ENCODE data around the gene TIE1. TPM values are rescaled to one million over a fixed set of nuclear protein-coding genes. Genes with fewer than 3 reads are reported as not detected.

Gene TIE1
- total and polyA plus RNA-seq, 2 donors (not counting 3 experiments of a cell fraction or from before 2014, with no cell fraction given) = 531 to 620 TPM

DNA sequence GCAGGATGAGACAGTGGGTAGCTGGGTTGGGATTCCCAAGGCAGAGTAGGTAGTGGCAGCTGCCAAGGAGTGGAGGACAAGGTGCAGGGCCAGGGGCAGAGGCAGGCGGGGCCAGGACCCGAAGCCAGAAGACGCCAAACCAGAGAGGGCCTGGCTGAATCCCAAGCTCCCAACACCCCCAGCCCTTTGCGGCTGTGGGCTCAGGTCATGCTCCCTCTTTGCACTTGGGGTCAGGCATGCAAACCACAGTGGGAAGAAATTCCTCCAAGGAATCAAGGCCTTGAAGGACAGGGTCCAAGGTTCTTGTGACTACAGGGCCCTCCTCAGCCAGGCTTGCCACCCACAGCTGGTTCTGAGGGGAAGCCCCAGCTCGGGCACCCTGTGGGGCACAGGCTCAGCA, 21.6 kb upstream of the TIE1 start:
- Histone ChIP-seq H3K9me1 (replicated peaks; ENCODE audit: control insufficient read depth, extremely low read depth, insufficient read depth, low read length) (no peaks in the 10 kb centered on the region), H4K20me1 (replicated peaks; ENCODE audit: control insufficient read depth, extremely low read depth, insufficient read depth, low read length) (no peaks in the 10 kb centered on the region), H3K36me3 (ENCODE audit: control insufficient read depth in 2 of 2, extremely low read depth in 1 of 2, insufficient read depth in 2 of 2, low read length in 2 of 2) (no peaks in the 10 kb centered on the region), H3K27ac (ENCODE audit: insufficient read depth, low read depth, low read length) (no peak overlapping the region), H3K27me3 (ENCODE audit: control insufficient read depth in 2 of 2, insufficient read depth in 2 of 2, low read length in 2 of 2) (no peaks in the 10 kb centered on the region), H2AFZ (ENCODE audit: low read depth, low read length) (no peak overlapping the region), H3K4me2 (ENCODE audit: insufficient read depth, low read length) (no peak overlapping the region), H3K4me1 (ENCODE audit: control insufficient read depth, extremely low read depth, insufficient read depth, low read length) (peaks cover under 1% of the 10 kb centered on the region), H3K9ac (replicated peaks; ENCODE audit: extremely low read depth, insufficient read depth, low read length) (no peak overlapping the region), H3K9me3 (replicated peaks; ENCODE audit: control insufficient read depth, insufficient read depth, low read length) (no peaks in the 10 kb centered on the region), H3K79me2 (ENCODE audit: control insufficient read depth, insufficient read depth, low read length) (no peaks in the 10 kb centered on the region), H3K4me3 (replicated peaks in 1 of 3; ENCODE audit: insufficient read depth in 1 of 3, low read depth in 1 of 3, low read length in 3 of 3) (no peak overlapping the region)
- no TSS peak for BruUV-seq (replicated peaks)
- TF ChIP-seq EZH2 (IDR thresholded peaks at IDR 0.05; ENCODE audit: borderline replicate concordance, low read depth, low read length, severe bottlenecking) (no peak), FOS (IDR thresholded peaks at IDR 0.05; ENCODE audit: borderline replicate concordance, insufficient read depth, low read length) (no peak)
- POLR2A ChIA-PET = no interaction called here
- dilution Hi-C loops (cut with MboI; ENCODE audit: extremely low pct_ligation_motif_present, low sequenced_read_pairs) (no loop called here), intact Hi-C loops (cut with micrococcal nuclease) (no loop called here)
- FAIRE-seq = no peak
- CTCF ChIA-PET = interaction anchor here (1.2 kb wide), 1 partner anchor 9 kb away, joined by 3 read pairs; no protein-coding TSS in a partner anchor
- no peak for DNase-seq (ENCODE audit: low read depth, low spot score)

DNA sequence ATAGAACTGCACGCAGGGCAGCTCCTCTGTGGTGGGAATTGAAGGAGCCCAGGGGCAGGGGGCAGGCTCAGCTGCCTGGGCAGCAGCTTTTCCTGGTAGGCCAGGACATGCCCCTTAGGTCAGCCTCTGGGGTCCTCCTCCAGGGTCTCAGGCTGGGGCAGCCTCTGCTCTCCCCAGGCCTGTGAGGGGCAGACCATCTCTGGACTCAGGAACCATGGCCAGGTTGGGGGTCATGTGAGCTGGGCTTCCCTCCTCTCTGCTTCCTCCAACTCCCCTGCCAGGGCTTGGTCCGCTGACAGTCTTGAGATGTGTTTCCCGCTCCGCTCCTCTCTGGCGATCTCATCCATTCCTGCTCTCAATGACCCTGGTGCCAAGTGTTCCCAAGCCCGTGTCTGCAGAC, 21.1 kb upstream of the TIE1 start:
- H3K4me1 ChIP-seq (ENCODE audit: control insufficient read depth, extremely low read depth, insufficient read depth, low read length) = no peaks in the 10 kb centered on the region
- no peak for TF ChIP-seq GATA2 (IDR thresholded peaks at IDR 0.05; ENCODE audit: insufficient read depth, insufficient read length, low read depth, low read length)
- TF ChIP-seq FOS (IDR thresholded peaks at IDR 0.05; ENCODE audit: borderline replicate concordance, insufficient read depth, low read length) = no peak
- TF ChIP-seq EZH2 (IDR thresholded peaks at IDR 0.05; ENCODE audit: borderline replicate concordance, low read depth, low read length, severe bottlenecking) = no peak
- no peak for TF ChIP-seq POLR2A (IDR thresholded peaks at IDR 0.05; ENCODE audit: low read depth, low read length)
- TF ChIP-seq, protein P1, sequence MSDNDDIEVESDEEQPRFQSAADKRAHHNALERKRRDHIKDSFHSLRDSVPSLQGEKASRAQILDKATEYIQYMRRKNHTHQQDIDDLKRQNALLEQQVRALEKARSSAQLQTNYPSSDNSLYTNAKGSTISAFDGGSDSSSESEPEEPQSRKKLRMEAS (IDR thresholded peaks at IDR 0.05; ENCODE audit: insufficient read depth, insufficient read length) = no peak
- TF ChIP-seq MYC (IDR thresholded peaks at IDR 0.05; ENCODE audit: low read depth, low read length) = no peak
- no peak for TF ChIP-seq JUN (IDR thresholded peaks at IDR 0.05; ENCODE audit: borderline replicate concordance, insufficient read depth, insufficient read length, low read depth)
- TF ChIP-seq, protein P2, sequence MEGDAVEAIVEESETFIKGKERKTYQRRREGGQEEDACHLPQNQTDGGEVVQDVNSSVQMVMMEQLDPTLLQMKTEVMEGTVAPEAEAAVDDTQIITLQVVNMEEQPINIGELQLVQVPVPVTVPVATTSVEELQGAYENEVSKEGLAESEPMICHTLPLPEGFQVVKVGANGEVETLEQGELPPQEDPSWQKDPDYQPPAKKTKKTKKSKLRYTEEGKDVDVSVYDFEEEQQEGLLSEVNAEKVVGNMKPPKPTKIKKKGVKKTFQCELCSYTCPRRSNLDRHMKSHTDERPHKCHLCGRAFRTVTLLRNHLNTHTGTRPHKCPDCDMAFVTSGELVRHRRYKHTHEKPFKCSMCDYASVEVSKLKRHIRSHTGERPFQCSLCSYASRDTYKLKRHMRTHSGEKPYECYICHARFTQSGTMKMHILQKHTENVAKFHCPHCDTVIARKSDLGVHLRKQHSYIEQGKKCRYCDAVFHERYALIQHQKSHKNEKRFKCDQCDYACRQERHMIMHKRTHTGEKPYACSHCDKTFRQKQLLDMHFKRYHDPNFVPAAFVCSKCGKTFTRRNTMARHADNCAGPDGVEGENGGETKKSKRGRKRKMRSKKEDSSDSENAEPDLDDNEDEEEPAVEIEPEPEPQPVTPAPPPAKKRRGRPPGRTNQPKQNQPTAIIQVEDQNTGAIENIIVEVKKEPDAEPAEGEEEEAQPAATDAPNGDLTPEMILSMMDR (IDR thresholded peaks at IDR 0.05; ENCODE audit: extremely low read depth in 1 of 2, insufficient read depth in 1 of 2, low read depth in 1 of 2, low read length in 2 of 2) = no peak
- TF ChIP-seq POLR2AphosphoS5 (IDR thresholded peaks at IDR 0.05; ENCODE audit: insufficient read depth, low read depth, low read length) = no peak
- no peaks in the 10 kb centered on the region for H3K79me2 ChIP-seq (ENCODE audit: control insufficient read depth, insufficient read depth, low read length)
- H3K4me3 ChIP-seq (replicated peaks in 1 of 3; ENCODE audit: insufficient read depth in 1 of 3, low read depth in 1 of 3, low read length in 3 of 3) = no peak overlapping the region
- H3K9me3 ChIP-seq (replicated peaks; ENCODE audit: control insufficient read depth, insufficient read depth, low read length) = no peaks in the 10 kb centered on the region
- DNase-seq (ENCODE audit: low read depth, low spot score) (no peak), FAIRE-seq (no peak)
- no peak overlapping the region for H3K27ac ChIP-seq (ENCODE audit: insufficient read depth, low read depth, low read length)
- no TSS peak for BruUV-seq (replicated peaks)
- ChIA-PET POLR2A (no interaction called here), CTCF (interaction anchor here (1.2 to 1.5 kb wide), 2 partner anchors 9 to 23 kb away, joined by 3 read pairs; no protein-coding TSS in a partner anchor)
- no peak overlapping the region for H2AFZ ChIP-seq (ENCODE audit: low read depth, low read length)
- H3K36me3 ChIP-seq (ENCODE audit: control insufficient read depth in 2 of 2, extremely low read depth in 1 of 2, insufficient read depth in 2 of 2, low read length in 2 of 2) = no peaks in the 10 kb centered on the region
- H3K9ac ChIP-seq (replicated peaks; ENCODE audit: extremely low read depth, insufficient read depth, low read length) = no peak overlapping the region
- H3K4me2 ChIP-seq (ENCODE audit: insufficient read depth, low read length) = no peak overlapping the region
- no peaks in the 10 kb centered on the region for H3K27me3 ChIP-seq (ENCODE audit: control insufficient read depth in 2 of 2, insufficient read depth in 2 of 2, low read length in 2 of 2)
- H4K20me1 ChIP-seq (replicated peaks; ENCODE audit: control insufficient read depth, extremely low read depth, insufficient read depth, low read length) = no peaks in the 10 kb centered on the region
- H3K9me1 ChIP-seq (replicated peaks; ENCODE audit: control insufficient read depth, extremely low read depth, insufficient read depth, low read length) = no peaks in the 10 kb centered on the region
- dilution Hi-C loops (cut with MboI; ENCODE audit: extremely low pct_ligation_motif_present, low sequenced_read_pairs) = no loop called here
- intact Hi-C loops (cut with micrococcal nuclease) = no loop called here
